ACHN (cell line): ENCODE data around the gene LAMC3.

ENCODE experiments used
- DNase-seq: peaks from one replicate; pipeline ENCODE4 v3.0.0-alpha.2; 2015
- in situ Hi-C: cut with HindIII; loops from 2 replicates; pipeline ENCODE4 v1.10.0; 2017; ENCODE audit warnings: low sequenced_read_pairs, low pct_ligation_motif_present, low pct_unique_long_range_greater_than_20kb

The LAMC3 gene

DNA sequence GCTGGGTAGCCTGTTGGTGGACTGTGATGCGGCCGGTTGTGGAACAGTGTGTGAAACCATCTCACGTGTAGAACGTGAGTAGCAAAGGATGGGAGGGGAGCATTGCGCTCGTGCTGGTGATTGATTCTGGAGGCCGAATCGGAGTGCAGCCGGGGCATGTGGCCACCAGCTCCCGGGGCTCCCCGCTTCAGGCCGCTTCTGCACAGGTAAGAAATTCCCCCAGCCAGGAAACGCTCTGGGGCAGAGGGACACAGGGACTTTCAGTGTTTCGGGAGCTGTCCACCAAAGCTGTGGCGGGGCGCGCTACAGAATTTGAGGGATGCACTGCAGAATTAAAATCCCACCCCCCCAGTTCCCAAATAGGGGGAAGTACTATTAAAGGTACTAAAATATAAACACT is 41.9 kb downstream of the LAMC3 start:
- in situ Hi-C loops: no loop called here
- DNase-seq: no peak

DNA sequence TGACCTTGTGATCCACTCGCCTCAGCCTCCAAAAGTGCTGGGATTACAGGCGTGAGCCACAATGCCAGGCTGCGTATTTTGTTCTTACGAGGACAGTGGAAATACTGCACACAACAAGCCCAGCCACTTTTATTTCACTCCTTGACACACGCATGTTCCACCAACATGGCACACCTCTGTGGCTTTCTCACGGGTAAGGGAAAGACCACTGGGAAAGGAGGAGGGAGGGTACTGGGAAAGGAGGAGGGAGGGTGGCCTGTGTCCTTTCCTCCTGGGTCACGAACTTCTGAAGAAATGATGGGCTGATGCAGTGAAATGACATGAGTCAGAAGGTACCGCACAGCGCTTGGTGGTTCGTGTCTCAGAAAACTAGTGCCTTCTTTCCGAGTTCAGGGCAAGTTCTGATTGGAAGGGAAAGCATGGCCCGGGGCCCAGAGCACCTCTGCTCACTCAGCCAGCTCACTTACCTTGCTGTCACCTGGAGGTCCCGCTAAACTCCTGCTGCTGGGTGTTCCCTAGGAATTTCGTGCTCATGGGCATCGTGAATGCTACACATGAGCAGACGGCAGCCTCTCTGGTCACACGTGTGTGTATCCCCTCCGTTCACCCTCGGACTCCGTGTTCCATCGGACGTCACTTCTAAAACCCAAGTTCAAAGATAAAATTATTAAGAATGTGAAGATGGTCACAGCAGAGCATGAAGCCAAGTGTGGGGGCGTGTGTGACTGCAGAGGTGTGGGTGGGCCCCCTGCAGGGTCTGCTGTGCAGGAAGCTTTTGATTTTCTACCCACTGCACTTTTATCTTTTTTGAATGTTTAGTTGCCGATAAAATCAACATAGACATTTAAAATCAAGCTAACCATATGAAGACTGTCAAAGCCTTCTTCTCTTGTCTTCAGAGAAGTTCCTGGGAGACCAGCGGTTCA is 42.9 kb downstream of the LAMC3 start:
- DNase-seq: no peak
- in situ Hi-C loops: no loop called here

DNA sequence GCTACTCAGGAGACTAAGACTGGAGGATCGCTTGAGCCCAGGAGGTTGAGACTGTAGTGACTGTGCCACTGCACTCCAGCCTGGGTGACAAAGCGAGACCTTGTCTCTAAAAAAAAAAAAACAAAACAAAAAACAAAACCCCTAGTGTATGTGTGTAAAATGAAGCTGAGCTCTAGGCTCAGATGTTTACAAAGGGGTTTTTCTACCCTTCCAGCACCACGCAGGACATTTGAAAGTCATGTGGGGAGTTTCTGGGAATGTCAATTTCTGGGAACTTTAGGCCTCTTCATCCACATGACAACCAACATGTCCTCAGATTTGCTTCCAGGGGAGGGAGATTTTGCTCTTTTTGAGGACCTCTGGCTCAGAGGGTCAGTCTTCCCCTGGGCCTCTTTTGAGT is 44.9 kb downstream of the LAMC3 start:
- DNase-seq: no peak
- in situ Hi-C loops: no loop called here

DNA sequence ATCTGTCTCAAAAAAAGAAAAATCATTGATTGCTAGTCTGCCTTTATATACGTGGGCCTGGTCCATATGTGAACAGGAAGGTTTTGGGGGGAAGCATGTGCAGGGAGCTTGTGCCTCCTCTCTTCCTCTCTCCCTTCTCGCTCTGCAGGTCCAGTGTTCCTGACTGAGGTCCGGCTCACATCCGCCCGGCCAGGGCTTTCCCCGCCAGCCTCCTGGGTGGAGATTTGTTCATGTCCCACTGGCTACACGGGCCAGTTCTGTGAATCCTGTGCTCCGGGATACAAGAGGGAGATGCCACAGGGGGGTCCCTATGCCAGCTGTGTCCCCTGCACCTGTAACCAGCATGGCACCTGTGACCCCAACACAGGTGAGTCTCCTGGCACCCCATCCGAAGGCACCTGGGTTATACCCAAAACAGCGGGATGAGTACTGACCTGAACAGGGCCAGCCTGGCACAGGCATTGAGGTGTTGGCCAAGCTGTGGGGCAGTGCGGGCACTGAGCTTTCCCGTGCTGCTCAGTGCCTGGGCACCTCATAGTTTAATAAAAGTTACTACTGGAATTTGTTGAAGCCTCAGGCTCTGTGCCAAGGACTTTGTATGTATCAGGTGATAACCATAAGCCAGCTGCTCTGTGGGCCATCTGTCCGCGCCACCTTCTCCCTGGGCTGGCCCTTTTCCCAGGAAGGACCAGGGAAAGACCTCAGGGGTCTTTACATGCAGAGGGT is 48.0 kb downstream of the LAMC3 start:
- in situ Hi-C loops: no loop called here
- DNase-seq: no peak

DNA sequence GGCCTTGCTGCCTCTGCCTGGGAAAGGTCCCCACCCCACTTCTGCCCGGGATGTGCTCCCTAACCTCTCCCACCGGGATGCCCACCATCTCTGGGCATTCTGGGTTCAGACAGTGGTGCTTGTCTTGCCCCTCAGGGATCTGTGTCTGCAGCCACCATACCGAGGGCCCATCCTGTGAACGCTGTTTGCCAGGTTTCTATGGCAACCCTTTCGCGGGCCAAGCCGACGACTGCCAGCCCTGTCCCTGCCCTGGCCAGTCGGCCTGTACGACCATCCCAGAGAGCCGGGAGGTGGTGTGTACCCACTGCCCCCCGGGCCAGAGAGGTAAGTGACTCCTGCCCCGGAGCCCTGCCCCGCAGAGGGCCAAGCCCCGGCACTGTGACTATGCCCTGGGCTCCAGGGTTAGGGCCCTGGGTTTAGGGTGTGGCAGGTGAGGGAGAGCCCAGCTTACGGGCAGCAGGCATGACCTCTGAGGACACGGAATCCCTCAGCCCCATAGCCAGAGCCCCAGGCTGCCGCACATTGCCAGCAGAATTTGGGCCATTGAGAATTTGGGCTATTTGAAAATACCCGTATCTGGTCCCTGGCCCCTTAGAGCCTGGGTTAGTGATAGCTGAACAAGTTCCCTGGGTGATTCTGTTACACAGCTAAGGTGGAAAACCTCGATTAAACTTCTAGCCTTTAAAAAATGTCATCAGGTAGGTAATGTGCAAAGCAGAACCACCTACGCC is 52.1 kb downstream of the LAMC3 start:
- in situ Hi-C loops: no loop called here
- no peak for DNase-seq

DNA sequence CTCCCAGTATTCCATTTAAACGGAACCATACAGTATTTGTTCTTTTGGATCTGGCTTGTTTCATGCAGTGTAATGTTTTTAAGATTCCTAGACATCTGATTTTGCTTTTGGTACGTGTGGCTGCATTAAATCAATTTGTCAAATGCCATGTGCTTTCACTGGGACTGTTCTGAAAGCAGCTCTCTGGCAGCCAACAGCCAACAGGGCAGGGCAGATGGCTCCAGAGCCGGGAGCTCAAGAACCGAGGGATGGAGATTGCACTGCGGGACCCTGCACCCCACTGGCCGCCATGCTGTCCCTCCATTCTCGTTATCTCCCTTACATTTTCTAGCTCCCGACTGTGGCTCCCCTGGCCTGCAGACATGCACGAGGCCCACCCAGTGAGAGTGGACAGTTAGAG is 54.0 kb downstream of the LAMC3 start:
- in situ Hi-C loops: no loop called here

DNA sequence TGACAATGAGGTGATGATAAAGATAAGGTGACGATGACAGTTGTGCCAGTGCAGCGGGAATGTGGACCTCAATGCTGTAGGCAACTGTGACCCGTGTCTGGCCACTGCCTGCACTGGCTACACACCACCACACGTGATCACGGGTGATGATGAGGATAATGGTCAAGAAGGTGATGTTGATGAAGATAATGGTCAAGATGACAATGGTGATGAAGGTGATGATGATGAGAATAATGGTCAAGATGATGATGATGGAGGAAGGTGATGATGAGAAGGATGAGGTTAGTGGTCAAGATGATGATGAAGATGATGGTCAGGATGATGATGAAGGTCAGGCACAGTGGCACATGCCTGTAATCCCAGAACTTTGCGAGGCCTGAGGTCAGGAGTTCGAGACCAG is 56.6 kb downstream of the LAMC3 start:
- no peak for DNase-seq
- in situ Hi-C loops: no loop called here

More for the DNA sequence above, 54.0 kb downstream of the LAMC3 start:
- no peak for DNase-seq

DNA sequence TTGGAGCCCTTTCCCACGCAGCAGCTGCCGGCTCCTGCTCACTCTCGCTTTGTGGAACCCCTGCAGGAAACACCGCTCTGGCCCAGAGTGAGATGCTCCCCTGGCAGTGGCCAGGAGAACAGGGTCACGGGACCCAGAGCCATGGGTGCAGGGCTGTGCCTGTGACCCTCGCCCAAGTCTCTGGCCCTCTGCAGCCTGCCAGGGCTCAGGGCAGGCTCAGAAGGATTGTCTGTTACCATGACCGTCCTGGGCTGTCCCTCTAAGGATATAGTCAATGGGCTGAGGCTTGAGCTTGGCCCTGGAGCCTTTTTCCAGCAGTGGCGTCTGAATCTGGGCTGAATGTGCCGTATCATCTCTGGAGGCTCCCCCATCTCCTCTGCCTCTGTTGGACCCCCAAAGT is 58.7 kb downstream of the LAMC3 start:
- in situ Hi-C loops: no loop called here
- no peak for DNase-seq

DNA sequence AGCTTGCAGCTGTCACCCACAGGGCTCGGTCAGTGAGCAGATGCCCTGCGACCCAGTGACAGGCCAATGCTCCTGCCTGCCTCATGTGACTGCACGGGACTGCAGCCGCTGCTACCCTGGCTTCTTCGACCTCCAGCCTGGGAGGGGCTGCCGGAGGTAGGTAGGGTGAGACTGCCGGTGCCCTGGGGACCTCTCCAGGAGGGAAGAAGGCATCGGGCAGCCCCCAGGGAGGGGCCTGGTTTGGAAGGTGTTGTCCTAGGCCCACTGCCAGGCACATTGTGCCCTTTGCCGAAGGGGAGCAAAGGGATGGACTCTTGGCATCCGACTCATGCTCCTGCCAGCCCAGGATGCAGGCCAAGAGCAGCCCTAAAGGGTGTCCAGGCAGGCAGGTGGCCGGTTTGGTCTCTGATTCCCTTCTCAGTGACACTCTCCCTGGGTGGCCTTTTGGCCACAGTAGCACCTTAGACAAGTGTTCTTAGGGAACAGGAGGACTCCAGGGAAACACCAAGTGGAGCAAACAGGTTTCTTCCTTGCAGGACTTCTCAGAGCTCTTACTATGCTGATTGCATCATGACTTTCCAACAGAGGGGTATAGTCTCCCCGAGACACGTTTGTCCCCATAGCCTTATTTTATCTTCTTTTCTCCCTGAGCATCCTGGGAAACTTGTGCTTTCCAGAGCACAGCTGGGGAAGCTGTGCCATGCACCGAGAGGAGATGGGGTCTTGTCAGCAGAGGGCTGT is 59.3 kb downstream of the LAMC3 start:
- no peak for DNase-seq
- in situ Hi-C loops: no loop called here

DNA sequence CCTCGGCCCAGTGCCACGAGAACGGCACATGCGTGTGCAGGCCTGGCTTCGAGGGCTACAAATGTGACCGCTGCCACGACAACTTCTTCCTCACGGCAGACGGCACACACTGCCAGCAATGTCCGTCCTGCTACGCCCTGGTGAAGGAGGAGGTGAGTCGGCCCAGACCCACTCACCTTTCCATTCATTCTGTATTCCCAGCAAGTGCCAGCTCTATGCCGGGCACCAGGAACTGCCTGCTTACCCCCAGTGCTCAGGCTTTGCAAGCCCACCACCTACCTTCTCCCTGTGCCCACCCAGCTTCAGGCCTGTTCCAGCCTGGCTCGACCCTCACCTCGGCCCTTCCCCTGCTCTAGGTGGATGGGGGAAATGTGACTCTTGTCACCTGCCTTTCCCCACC is 60.7 kb downstream of the LAMC3 start:
- in situ Hi-C loops: no loop called here

DNA sequence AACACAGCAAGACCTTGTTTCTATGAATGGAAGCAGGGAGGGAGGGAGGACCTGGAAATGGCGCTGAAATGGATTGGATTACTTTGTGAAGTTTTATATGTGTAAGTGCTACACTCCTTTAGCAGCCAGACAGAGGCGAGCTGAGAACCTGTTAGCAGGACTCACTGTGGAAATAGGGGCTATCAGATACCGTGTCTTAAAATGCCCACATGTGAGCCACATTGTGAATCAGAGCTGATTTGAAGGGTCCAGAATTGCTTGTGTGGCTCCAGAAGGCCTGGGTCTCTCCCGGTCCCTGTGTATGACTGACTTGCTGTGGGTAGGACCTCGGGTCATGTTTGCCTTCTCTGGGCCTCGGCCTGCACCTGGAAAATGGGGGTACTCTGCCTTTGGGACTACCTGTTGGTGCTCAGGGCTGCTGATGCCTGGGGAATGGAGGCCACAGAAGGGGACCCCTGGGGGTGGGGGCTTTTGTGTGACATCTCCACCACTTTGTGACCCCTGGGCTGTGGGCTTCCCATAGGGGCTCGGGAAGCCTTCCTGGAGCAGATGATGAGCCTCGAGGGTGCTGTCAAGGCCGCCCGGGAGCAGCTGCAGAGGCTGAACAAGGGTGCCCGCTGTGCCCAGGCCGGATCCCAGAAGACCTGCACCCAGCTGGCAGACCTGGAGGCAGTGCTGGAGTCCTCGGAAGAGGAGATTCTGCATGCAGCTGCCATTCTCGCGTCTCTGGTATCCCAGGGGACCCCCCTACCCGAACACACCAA is 63.3 kb downstream of the LAMC3 start:
- DNase-seq: no peak
- in situ Hi-C loops: no loop called here

More for the DNA sequence above, 60.7 kb downstream of the LAMC3 start:
- DNase-seq: no peak

DNA sequence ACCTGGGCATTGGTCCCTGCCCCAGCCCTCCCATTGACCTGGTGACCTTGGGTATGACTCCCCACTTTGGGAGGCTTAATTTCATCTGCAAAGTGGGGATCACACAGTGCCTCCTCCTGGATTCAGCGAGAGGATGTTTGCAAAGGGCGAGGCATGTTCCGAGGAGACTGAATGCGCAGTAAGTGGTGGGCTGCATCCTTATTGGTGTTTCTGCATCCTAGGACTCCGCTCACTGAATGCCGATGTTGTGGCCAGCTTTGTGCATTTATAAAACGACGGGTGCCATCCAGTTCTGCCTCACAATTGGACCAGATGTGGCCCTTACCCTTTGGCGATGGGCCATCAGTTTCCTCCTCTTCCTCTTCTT is 63.9 kb downstream of the LAMC3 start:
- DNase-seq: no peak
- in situ Hi-C loops: no loop called here

DNA sequence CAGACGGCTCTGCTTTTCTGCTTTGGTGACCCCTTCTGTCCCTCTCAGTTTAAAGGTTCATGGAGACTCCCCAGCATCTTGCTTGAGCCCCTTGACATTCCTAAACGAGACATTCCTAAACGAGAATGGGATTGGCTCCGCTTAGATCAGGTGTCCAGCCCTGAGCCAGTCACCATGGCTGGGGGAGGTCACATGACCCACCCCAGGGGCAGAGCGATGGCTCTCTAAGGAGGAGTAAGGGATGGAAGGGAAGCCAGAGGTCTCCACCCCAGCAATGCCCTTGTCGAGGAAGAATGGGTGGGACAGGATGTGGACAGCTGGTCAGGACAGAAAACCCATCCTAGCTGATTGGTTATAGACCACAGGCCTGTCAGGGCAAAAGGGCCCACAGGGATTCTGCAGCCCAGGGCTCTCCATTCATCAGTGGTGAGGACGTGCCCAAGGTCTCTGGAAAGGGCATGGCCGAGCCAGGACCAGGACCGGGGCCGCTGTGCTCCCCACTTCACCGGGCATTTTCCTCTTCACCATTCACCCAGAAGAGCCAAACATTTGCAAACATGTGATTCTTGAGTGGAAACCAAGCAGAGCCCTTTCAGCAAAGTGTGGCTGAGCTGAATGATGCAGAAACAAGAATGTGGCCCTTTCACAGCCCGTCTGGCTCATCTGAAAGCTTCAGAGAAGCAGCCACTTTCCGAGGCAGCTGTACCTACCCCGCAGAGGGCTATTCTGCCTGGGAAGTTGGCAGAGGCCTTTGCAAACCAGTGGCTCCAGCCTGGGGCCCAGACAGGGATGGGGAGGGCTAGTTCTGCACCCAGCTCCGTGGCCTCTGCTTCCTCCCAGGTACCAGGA is 67.6 kb downstream of the LAMC3 start:
- no peak for DNase-seq
- in situ Hi-C loops: no loop called here

DNA sequence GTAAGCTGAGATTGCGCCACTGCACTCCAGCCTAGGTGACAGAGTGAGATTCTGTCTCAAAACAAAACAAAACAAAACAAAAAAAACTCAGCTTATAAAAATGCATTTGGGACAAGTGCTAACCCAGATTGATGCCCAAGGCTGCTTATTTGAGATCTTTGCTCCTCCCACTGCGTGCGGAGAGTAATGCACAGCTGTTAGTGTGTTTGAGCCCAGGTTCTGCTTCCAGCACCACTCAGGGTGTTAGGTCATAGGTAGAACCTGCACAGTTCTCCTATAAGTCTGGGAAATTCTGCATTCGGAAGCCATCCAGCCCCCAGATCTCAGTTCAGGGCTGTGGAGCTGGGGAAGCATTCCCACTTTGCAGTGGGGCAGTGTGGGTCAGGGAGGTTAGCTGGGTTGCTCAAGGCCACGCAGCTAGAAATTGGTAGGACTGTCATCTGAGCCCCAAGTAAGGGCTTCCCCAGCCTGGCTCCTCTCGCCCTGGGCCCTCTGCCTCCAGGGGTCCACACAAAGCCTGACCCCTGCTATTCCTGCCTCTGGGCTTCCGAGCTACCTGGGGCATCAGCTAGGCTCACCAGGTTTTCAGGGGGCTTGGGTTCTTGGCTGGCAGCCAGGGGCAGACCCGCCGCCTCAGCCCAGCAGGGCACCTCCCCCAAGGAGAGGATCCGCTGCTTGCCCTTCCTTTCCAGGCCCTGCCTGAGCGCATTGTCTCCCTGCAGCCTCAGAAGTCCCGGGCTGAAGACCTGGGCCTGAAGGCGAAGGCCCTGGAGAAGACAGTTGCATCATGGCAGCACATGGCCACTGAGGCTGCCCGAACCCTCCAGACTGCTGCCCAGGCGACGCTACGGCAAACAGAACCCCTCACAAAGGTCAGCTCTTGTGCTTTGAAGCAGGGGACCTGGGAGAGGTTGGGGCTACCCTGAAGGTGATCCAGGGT is 69.7 kb downstream of the LAMC3 start:
- in situ Hi-C loops: no loop called here
- no peak for DNase-seq

DNA sequence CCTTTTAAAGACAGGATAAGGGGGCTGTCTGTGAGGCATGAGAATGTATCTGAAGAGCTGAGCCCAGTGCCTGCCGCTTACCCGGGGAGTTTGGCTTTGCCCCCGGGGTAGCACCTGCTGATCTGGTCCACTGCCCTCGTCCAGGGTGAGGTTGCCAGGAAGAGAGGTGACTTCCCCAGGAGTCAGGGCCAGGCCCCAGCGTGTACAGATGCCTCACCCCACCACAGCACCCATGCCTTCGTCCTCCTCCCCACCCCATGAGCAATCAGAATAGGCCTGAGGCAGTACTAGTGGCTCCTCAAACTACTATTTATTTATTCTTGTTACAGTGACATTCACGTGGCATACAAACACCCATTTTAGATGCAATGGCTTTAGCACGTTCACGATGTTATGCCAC is 71.6 kb downstream of the LAMC3 start:
- no peak for DNase-seq
- in situ Hi-C loops: no loop called here

DNA sequence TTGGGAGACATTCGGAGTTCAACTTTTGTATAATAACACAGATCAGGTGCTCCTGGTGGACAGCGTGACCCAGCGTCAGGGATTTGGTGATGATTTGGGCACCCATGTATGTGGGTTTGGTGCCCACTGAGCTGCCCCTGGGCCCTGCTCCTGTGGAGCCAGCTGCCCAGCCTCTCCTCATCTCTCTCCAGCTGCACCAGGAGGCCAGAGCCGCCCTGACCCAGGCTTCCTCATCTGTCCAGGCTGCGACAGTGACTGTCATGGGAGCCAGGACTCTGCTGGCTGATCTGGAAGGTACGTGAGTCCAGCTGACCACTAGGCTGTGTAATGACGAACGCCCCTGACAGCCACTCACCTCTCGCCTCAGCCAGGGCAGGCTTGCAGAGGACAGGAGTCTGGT is 72.9 kb downstream of the LAMC3 start:
- in situ Hi-C loops: no loop called here
- DNase-seq: no peak
